ENCODE measurements around the gene STXBP6.

DNA sequence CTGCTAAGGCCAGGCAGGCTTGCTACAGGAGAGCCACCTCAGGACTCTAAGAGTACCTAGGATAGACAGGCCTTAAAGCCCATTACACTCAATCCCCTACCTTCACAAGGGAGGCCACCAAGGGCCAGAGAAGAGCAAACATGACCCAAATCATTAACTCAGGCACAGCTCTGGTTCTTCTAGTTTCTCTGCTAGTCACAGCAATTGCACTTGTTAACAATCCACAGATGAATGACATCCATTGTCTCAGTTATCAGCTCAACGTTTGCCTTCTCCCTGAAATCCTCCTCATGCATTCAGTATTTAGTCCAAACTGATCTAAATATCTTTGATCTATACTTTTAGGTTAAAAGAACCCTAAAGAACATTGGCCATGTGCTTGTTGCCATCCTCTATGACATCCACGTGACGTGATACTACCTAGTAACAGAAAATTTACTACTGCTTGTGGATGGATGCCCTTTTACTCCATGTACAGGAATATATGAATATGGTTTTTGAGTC, 164.5 kb downstream of the STXBP6 start:
- TF ChIP-seq EZH2 (IDR thresholded peaks at IDR 0.05) (no peak), POLR2AphosphoS5 (IDR thresholded peaks at IDR 0.05; ENCODE audit: borderline replicate concordance, low read depth, low read length) (no peak), FOXP2 (optimal IDR thresholded peaks at IDR 0.05; ENCODE audit: control extremely low read depth, extremely low read length, insufficient read depth) (no peak)
